ENCODE results near the gene PDPK1. TPM values are rescaled to one million over a fixed set of nuclear protein-coding genes. Genes with fewer than 3 reads are reported as not detected.
A peak's percentile ranks its signal among the peaks of the same experiment; 100 is the strongest.
"Not testable (repeated sequence)": the region's sequence is repeated elsewhere in the genome, so short reads cannot be mapped to it uniquely, and the experiment has no call there.

The PDPK1 gene
- total RNA-seq, 1 donor from 2014 or later: 46.4 TPM

- Histone ChIP-seq H3K4me3 (no peak overlapping the region), H3K27ac (replicated peaks) (peak overlapping the region; percentile 78), H3K9me3 (replicated peaks) (no peaks in the 10 kb centered on the region), H3K4me1 (peaks cover 39% of the 10 kb centered on the region), H3K27me3 (ENCODE audit: low read depth) (no peaks in the 10 kb centered on the region), H3K36me3 (peaks cover 35% of the 10 kb centered on the region)
- no peak for DNase-seq
- intact Hi-C loops (cut with micrococcal nuclease): no loop called here
- no peak for TF ChIP-seq CTCF (IDR thresholded peaks at IDR 0.05; ENCODE audit: borderline replicate concordance)
Observed at GRCh38 chr16:2598133-2598641, 60.4 kb downstream of the PDPK1 start.

GRCh38 chr16:2598723-2599122 lies 60.9 kb downstream of the PDPK1 start:
- no peak for TF ChIP-seq CTCF (IDR thresholded peaks at IDR 0.05; ENCODE audit: borderline replicate concordance)
- Histone ChIP-seq H3K9me3 (replicated peaks) (no peaks in the 10 kb centered on the region), H3K27me3 (ENCODE audit: low read depth) (no peaks in the 10 kb centered on the region), H3K27ac (replicated peaks) (peak overlapping the region; percentile 78), H3K36me3 (peaks cover 35% of the 10 kb centered on the region), H3K4me1 (peaks cover 38% of the 10 kb centered on the region), H3K4me3 (no peak overlapping the region)
- intact Hi-C loops (cut with micrococcal nuclease): no loop called here
- no peak for DNase-seq

- peaks cover 35% of the 10 kb centered on the region for H3K36me3 ChIP-seq
- H3K27me3 ChIP-seq (ENCODE audit: low read depth); H3K9me3 ChIP-seq (replicated peaks); intact Hi-C loops (cut with micrococcal nuclease); H3K4me3 ChIP-seq; DNase-seq: not testable (repeated sequence)
- H3K4me1 ChIP-seq: peaks cover 40% of the 10 kb centered on the region
- H3K27ac ChIP-seq (replicated peaks): peak overlapping the region; percentile 78
Observed at GRCh38 chr16:2599165-2599564, 61.3 kb downstream of the PDPK1 start.

GRCh38 chr16:2599785-2600184 lies 62.0 kb downstream of the PDPK1 start:
- H3K27me3 ChIP-seq (ENCODE audit: low read depth); H3K9me3 ChIP-seq (replicated peaks); H3K4me3 ChIP-seq; intact Hi-C loops (cut with micrococcal nuclease): not testable (repeated sequence)
- peak; percentile 41 for DNase-seq
- Histone ChIP-seq H3K4me1 (peaks cover 41% of the 10 kb centered on the region), H3K36me3 (peaks cover 35% of the 10 kb centered on the region), H3K27ac (replicated peaks) (peak overlapping the region; percentile 78)

GRCh38 chr16:2601301-2602025 lies 63.6 kb downstream of the PDPK1 start:
- peaks cover 48% of the 10 kb centered on the region for H3K4me1 ChIP-seq
- H3K9me3 ChIP-seq (replicated peaks); H3K27me3 ChIP-seq (ENCODE audit: low read depth); intact Hi-C loops (cut with micrococcal nuclease); DNase-seq; H3K4me3 ChIP-seq: not testable (repeated sequence)
- H3K27ac ChIP-seq (replicated peaks): peak overlapping the region; percentile 90
- H3K36me3 ChIP-seq: peaks cover 26% of the 10 kb centered on the region

GRCh38 chr16:2602175-2602574 lies 64.4 kb downstream of the PDPK1 start:
- Histone ChIP-seq H3K27ac (replicated peaks) (peak overlapping the region; percentile 90), H3K4me3 (peak overlapping the region; percentile 96), H3K36me3 (peaks cover 18% of the 10 kb centered on the region), H3K4me1 (peaks cover 48% of the 10 kb centered on the region)
- H3K9me3 ChIP-seq (replicated peaks); DNase-seq; intact Hi-C loops (cut with micrococcal nuclease); H3K27me3 ChIP-seq (ENCODE audit: low read depth): not testable (repeated sequence)

GRCh38 chr16:2603165-2604015 lies 65.6 kb downstream of the PDPK1 start:
- H3K9me3 ChIP-seq (replicated peaks): no peaks in the 10 kb centered on the region
- intact Hi-C loops (cut with micrococcal nuclease): no loop called here

GRCh38 chr16:2604016-2604369 lies 66.2 kb downstream of the PDPK1 start:
- H3K36me3 ChIP-seq; intact Hi-C loops (cut with micrococcal nuclease); H3K27me3 ChIP-seq (ENCODE audit: low read depth); H3K9me3 ChIP-seq (replicated peaks); DNase-seq: not testable (repeated sequence)
- Histone ChIP-seq H3K4me1 (peaks cover 43% of the 10 kb centered on the region), H3K4me3 (peak overlapping the region; percentile 96), H3K27ac (replicated peaks) (peak overlapping the region; percentile 90)

More at GRCh38 chr16:2603165-2604015, 65.6 kb downstream of the PDPK1 start:
- DNase-seq: peak; percentile 95
- Histone ChIP-seq H3K27me3 (ENCODE audit: low read depth) (no peaks in the 10 kb centered on the region), H3K27ac (replicated peaks) (peak overlapping the region; percentile 90), H3K4me3 (peak overlapping the region; percentile 96), H3K4me1 (peaks cover 48% of the 10 kb centered on the region), H3K36me3 (peaks cover 6% of the 10 kb centered on the region)
- no peak for TF ChIP-seq CTCF (IDR thresholded peaks at IDR 0.05; ENCODE audit: borderline replicate concordance)

- DNase-seq; H3K9me3 ChIP-seq (replicated peaks); intact Hi-C loops (cut with micrococcal nuclease); H3K4me3 ChIP-seq; H3K27ac ChIP-seq (replicated peaks); H3K27me3 ChIP-seq (ENCODE audit: low read depth): not testable (repeated sequence)
- Histone ChIP-seq H3K4me1 (peaks cover 39% of the 10 kb centered on the region), H3K36me3 (peaks cover 13% of the 10 kb centered on the region)
Observed at GRCh38 chr16:2606820-2607219, 69.0 kb downstream of the PDPK1 start.

GRCh38 chr16:2609345-2609744 lies 71.5 kb downstream of the PDPK1 start:
- Histone ChIP-seq H3K27ac (replicated peaks) (peak overlapping the region; percentile 38), H3K36me3 (peaks cover 13% of the 10 kb centered on the region), H3K4me1 (peaks cover 17% of the 10 kb centered on the region)
- H3K9me3 ChIP-seq (replicated peaks); H3K27me3 ChIP-seq (ENCODE audit: low read depth); H3K4me3 ChIP-seq; intact Hi-C loops (cut with micrococcal nuclease); DNase-seq: not testable (repeated sequence)
